ENCODE data around the gene ATG2A.

- no peak for TF ChIP-seq POLR2A (IDR thresholded peaks at IDR 0.05; ENCODE audit: low read depth, low read length)
- no peak for TF ChIP-seq CTCF (IDR thresholded peaks at IDR 0.05; ENCODE audit: extremely low read depth in 1 of 2, insufficient read depth in 1 of 2, low read depth in 1 of 2, low read length in 2 of 2)
- no peak for TF ChIP-seq POLR2AphosphoS5 (IDR thresholded peaks at IDR 0.05; ENCODE audit: insufficient read depth, low read depth, low read length)
- no peak for TF ChIP-seq GATA2 (IDR thresholded peaks at IDR 0.05; ENCODE audit: insufficient read depth, insufficient read length, low read depth, low read length)
- no peak for TF ChIP-seq EZH2 (IDR thresholded peaks at IDR 0.05; ENCODE audit: borderline replicate concordance, low read depth, low read length, severe bottlenecking)
- no peak for TF ChIP-seq MYC (IDR thresholded peaks at IDR 0.05; ENCODE audit: low read depth, low read length)
- TF ChIP-seq, protein P1, sequence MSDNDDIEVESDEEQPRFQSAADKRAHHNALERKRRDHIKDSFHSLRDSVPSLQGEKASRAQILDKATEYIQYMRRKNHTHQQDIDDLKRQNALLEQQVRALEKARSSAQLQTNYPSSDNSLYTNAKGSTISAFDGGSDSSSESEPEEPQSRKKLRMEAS (IDR thresholded peaks at IDR 0.05; ENCODE audit: insufficient read depth, insufficient read length): no peak
- TF ChIP-seq JUN (IDR thresholded peaks at IDR 0.05; ENCODE audit: borderline replicate concordance, insufficient read depth, insufficient read length, low read depth): no peak
Observed at GRCh38 chr11:64911689-64912088, 5.3 kb downstream of the ATG2A start.
